GM19025 (cell line): ENCODE measurements around the gene TAL1.

Source experiments
- ATAC-seq: cut with Tn5 transposase; IDR thresholded peaks from one replicate; pipeline ENCODE4 v1.9.1; 2021; ENCODE audit warnings: mild to moderate bottlenecking, low read depth, moderate library complexity; ENCODE audit not compliant: unreplicated experiment

Gene TAL1

GRCh38 chr1:47178654-47179016 is 53.4 kb downstream of the TAL1 start:
- ATAC-seq = no peak

GRCh38 chr1:47178020-47178419 is 54.0 kb downstream of the TAL1 start:
- ATAC-seq = no peak

GRCh38 chr1:47175227-47175934 is 56.6 kb downstream of the TAL1 start:
- ATAC-seq = no peak

GRCh38 chr1:47174656-47175020 is 57.4 kb downstream of the TAL1 start:
- ATAC-seq = no peak

GRCh38 chr1:47172782-47173181 is 59.2 kb downstream of the TAL1 start:
- no peak for ATAC-seq
